ENCODE data around the gene CUEDC1.

DNA sequence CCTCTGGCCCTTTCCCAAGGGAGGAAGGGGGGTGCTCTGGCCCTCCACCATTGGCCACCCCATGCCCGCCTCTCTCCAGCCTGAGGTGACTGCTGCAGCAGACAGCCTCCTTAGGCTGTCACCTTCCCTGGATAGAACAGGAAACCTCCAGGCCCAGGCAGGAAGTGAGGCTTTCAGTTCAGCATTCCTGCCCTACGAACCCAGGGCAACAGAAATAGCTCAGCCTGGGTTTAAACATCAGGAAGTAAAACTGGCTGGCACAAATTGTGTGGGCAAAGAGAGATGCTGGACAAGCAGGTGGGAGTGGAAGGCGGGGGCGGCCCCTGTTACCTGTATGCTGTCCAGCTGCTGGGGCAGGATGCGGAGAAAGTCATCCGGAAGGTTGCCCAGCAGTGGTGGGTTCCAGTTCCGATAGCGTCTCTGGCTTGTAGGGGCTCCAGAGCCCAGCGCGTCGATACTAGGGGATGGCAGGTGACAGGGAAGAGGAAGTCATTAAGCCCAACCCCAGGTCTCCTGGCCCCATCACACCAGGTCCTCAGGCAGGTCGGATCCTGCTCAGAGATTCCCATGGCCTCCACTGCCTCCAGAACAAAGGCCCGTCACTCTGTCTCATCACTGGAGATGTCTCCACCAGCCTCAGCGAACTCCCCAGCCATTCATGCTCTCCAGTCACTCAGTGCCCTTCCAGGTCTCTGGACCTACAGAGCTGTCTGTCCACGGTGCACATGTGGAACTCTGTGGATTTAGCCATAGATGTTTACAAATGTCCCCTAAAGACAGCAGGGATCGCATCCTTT is 81.8 kb downstream of the CUEDC1 start:
- TF ChIP-seq POLR2A (IDR thresholded peaks at IDR 0.05) (no peak), POLR2AphosphoS5 (IDR thresholded peaks at IDR 0.05) (no peak)
- TF ChIP-seq, protein P1, sequence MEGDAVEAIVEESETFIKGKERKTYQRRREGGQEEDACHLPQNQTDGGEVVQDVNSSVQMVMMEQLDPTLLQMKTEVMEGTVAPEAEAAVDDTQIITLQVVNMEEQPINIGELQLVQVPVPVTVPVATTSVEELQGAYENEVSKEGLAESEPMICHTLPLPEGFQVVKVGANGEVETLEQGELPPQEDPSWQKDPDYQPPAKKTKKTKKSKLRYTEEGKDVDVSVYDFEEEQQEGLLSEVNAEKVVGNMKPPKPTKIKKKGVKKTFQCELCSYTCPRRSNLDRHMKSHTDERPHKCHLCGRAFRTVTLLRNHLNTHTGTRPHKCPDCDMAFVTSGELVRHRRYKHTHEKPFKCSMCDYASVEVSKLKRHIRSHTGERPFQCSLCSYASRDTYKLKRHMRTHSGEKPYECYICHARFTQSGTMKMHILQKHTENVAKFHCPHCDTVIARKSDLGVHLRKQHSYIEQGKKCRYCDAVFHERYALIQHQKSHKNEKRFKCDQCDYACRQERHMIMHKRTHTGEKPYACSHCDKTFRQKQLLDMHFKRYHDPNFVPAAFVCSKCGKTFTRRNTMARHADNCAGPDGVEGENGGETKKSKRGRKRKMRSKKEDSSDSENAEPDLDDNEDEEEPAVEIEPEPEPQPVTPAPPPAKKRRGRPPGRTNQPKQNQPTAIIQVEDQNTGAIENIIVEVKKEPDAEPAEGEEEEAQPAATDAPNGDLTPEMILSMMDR (IDR thresholded peaks at IDR 0.05), result no peak
